ENCODE data around the gene CPM. TPM values are rescaled to one million over a fixed set of nuclear protein-coding genes. Genes with fewer than 3 reads are reported as not detected.
"Not testable (repeated sequence)": the region's sequence is repeated elsewhere in the genome, so short reads cannot be mapped to it uniquely, and the experiment has no call there.

The CPM gene
- total and polyA plus RNA-seq, 2 of the 4 experiments (the other 2 are of a cell fraction): 2.0 to 8.8 TPM

GRCh38 chr12:68841175-68841574 lies 91.8 kb downstream of the CPM start:
- H3K4ac ChIP-seq (ENCODE audit: low read depth, low read length); DNase-seq; H3K14ac ChIP-seq (replicated peaks; ENCODE audit: low read depth, low read length); H2AFZ ChIP-seq (replicated peaks; ENCODE audit: low read length, poor library complexity); H2BK20ac ChIP-seq (ENCODE audit: low read depth, low read length); H3K4me2 ChIP-seq (ENCODE audit: low read depth, low read length); dilution Hi-C loops (cut with HindIII; ENCODE audit: low sequenced_read_pairs, unreplicated experiment); BruUV-seq (replicated peaks); H2BK120ac ChIP-seq (ENCODE audit: low read depth, low read length); H3K9ac ChIP-seq (ENCODE audit: low read depth, low read length); H3K23ac ChIP-seq (ENCODE audit: low read depth, low read length); H3K9me3 ChIP-seq (ENCODE audit: control insufficient read depth, insufficient read depth, low read length); POLR2A ChIA-PET (ENCODE audit: unreplicated experiment); ATAC-seq (ENCODE audit: low read depth); H3K4me3 ChIP-seq (ENCODE audit: insufficient read depth, low read depth, low read length); H4K5ac ChIP-seq (ENCODE audit: low read depth, low read length); H4K91ac ChIP-seq (ENCODE audit: insufficient read depth, low read depth, low read length); H3K56ac ChIP-seq (ENCODE audit: extremely low read depth, insufficient read depth, low read length); intact Hi-C loops (cut with micrococcal nuclease); H2BK15ac ChIP-seq (ENCODE audit: low read depth, low read length); H3K9me1 ChIP-seq (ENCODE audit: insufficient read depth, low read length); H2AK5ac ChIP-seq (ENCODE audit: low read depth, low read length); H2AK9ac ChIP-seq (replicated peaks; ENCODE audit: low read depth, low read length, poor library complexity); H3K4me1 ChIP-seq (ENCODE audit: control insufficient read depth, insufficient read depth, low read length); H3K27ac ChIP-seq (ENCODE audit: insufficient read depth, low read length); H2BK5ac ChIP-seq (ENCODE audit: low read depth, low read length, poor library complexity, severe bottlenecking); H4K8ac ChIP-seq (ENCODE audit: low read depth in 2 of 2, low read length in 2 of 2); H3K27me3 ChIP-seq (ENCODE audit: control insufficient read depth, insufficient read depth, low read length); H3K18ac ChIP-seq (ENCODE audit: low read depth, low read length): not testable (repeated sequence)
- H3K36me3 ChIP-seq (ENCODE audit: control insufficient read depth, insufficient read depth, low read length): peaks cover 53% of the 10 kb centered on the region
- peaks cover 15 to 43% of the 10 kb centered on the region in 2 experiments; a peak in 3 of 4 replicates for H3K79me1 ChIP-seq (ENCODE audit: low read depth in 1 of 2, low read length in 2 of 2)
- CTCF ChIA-PET: interaction anchor here (1.7 kb wide), 1 partner anchor 11 kb away, joined by 3 read pairs; no protein-coding TSS in a partner anchor
- in situ Hi-C loops (cut with MboI; ENCODE audit: low sequenced_read_pairs): loop anchor here (25.0 kb wide), 1 partner anchor 746 kb away; the partner anchor contains the start of gene CCT2
- no CpG with 5 or more reads among the region's 5 CpGs for WGBS, 2 experiments (ENCODE audit: extremely low coverage in 2 of 2, insufficient read length in 1 of 2)
- H4K20me1 ChIP-seq (ENCODE audit: insufficient read depth, low read length): peaks cover 36% of the 10 kb centered on the region; the same call in 1 of the 2 replicates
